HG03108 (cell line): Measurements from ENCODE around the gene CTBP2.

Source experiments
- ATAC-seq: cut with Tn5 transposase; IDR thresholded peaks from one replicate; pipeline ENCODE4 v1.9.1; 2021; ENCODE audit warnings: moderate library complexity; ENCODE audit not compliant: unreplicated experiment

CTBP2 gene

DNA sequence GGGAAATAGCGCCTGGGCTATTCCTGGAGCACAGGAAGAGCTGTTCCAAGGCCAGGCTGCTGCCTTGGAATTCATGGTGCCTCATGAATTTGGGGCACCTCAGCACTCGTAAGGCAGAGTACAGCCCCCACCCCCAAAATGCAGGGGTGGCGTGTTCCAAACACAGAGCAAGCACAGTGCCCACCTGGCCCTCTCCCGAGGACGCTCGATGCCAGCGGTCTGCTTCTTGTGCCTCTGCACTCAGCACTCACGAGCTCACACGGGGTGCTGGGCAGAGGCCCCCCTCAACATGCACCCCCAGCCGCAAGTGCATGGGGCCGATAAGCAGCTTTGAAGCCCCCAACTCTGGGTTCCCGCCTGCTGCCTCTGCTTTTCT, 158.3 kb downstream of the CTBP2 start:
- ATAC-seq: no peak

DNA sequence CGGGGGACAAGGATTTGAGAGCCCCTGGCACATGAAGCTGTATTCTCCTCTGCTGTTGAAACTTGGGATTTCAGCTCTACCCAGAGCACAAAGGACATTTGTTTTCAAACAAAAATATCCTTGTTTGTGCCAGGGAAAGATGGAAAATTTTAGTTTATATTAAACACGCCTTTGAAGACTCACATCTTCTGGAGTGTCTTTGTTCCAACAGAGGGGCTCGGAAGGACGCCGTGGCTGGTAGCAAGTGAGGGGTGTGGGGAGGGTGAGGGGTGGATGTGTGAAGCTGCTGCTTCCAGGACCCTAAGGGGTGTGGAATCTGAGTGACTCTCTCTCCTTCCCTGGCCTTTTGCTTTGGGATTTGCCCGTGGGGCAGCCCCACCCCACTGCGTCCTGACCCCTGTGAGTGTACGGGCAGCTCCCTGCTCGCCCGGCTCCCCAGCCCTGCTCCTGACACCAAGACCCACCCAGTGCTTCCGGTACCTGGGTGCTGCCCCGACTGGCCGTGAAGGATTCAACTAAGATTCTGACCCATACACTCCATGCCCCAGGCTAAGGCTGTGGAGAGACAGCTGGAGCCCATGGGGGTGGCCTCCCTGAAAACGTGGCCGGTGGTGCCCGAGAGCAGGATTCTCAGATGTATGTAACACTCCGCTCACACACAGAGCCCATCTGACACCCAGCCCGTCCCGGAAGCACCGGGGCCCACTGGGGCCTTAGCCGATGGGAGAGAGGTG, 158.9 kb downstream of the CTBP2 start:
- ATAC-seq: no peak

GRCh38 chr10:125000366-125001312, 159.7 kb downstream of the CTBP2 start:
- no peak for ATAC-seq

GRCh38 chr10:124999433-125000365, 160.7 kb downstream of the CTBP2 start:
- ATAC-seq: no peak

DNA sequence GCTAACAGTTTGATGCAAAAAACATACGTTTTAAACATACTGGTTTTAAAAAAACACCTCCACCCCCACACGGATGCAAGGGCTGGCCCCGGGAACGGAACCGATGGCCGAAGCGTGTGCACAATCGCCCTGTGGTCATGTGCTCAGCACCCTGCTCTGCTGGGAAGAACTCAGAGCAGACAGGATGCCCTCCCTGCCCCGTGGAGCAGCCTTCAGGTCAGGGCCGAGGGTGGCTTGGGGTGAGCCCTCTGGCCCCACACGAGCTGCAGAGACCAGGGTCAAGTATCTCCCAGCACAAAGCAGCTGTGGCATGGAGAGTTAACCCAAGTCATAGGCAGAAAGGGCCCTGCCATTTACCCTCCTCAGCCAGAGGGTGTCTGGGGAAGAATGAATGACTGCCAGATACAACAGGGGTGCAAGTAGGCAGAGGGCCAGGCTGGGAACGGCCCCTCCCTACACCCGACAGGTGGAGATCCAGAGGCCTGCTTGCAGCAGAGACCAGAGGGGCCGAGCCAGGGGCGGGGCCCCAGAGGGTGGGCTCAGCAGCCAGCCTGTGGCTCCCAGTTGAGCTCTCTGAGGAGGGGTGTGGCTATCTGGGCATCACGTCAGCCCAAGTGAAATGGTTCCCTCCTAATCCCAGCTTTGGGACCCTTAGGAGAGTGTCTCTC, 161.6 kb downstream of the CTBP2 start:
- no peak for ATAC-seq

- no peak for ATAC-seq
These were observed 162.4 kb downstream of the CTBP2 start for GRCh38 chr10:124997771-124998623.

GRCh38 chr10:124997306-124997705, 163.1 kb downstream of the CTBP2 start:
- ATAC-seq: no peak

DNA sequence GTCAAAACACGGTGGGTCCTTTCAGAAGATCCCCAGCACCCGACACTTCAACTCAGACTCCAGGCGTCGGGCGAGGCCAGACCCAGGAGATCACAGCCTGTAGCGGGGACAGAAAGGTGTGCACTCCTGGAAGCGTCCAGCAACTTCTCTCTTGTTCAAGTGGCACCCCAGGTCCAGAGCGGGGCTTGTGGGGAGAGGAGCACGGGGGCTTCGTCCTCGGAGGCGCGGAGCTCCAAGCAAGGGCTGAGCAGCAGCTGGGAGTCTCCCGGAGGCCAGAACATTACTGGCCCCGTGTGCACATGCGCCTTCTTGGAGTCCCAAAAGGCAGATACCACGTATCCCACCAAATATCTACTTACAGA, 163.5 kb downstream of the CTBP2 start:
- ATAC-seq: no peak

DNA sequence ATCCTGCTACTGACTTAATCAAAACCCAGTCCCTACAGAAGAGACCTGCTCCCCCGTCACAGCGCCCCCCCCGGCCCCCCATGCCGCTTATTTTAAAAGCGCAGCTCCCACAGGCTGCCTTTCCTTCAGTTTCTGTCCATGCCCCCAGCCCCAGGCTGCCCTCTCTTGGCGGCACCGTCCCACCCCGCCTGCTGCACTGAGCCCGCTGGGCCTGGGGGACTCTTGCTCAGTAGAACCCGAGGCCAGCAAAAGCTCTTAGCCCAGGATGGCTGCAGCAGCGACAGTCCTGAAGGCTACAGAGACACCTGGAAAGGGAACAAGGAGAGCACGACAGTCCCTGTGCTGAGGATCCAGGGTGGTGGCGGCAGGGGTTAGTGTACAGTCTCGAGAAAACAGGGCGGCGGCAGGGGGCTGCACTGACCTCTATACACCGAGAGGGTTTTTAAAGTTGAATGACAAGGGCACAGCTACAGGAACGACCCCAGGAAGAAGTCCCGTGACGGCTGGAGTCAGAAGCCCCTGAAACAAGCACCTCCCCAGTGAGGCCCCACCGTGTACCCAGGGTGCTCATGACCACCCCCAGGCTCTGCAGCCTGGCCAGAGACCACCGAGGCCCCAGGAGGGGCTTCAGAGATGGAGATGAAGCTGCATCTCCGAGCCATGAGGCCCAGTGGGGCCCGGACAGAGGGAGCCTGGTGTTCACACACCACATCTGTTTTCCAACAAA, 164.1 kb downstream of the CTBP2 start:
- ATAC-seq: no peak

DNA sequence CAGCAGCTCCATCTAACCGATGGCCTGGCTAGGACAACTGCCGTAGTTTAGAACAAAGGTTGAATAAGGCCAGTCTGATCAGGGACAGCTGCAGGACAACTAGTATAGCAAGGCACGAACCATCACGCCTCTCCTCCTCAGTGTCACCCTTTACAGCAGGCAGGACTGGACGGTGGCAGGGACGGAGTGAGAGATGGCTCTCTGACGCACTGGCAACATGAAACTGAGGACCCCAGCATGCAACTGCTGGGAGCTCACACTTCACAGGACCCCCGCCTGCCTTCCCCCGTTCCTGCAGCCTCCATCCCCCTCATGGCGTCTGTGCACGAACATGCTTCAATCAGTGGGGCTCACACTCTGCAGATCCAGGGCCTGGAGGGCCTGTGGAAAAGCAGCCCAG, 164.8 kb downstream of the CTBP2 start:
- ATAC-seq: no peak

DNA sequence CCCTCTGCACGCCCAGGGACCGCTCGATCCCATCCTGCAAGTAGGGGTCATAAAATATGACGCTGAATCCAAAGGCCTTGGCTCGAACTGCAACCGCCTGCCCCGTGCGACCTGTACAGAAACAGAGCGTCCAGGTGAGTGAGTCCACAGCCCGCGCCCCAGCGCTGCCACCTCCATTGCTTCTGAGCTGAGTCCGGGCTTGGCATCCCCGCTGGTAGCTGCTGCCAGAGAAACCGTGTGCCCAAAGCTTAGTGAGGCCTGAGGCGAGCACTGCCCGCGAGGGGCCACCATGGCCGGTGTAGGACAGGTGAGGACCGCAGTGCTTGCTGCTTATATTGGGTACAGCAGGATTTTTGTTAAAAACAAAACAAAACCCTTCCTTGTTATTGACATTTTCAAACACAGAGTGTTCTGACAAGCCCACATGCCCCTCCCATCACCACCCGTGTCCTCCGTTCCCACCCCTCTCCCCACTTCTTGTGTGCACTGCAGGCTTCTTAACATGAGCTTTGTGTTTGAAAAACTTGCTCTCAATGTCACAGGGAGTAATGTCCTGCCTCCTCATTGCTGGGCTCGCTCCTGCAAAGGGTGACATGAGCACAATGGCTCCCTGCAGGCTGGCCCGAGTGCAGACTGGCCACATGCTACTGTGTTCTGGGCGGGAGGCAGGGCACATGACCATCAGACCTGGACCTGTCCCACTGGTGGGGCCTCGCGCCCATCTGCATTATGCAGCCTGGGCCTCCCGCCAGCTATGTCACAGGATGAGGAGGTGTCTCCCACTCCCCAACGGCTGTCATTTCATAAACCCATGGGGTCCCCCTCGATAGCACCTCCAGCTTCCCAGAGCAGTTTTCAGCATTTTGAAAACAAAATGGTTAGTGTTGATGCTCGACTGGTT, 165.5 kb downstream of the CTBP2 start:
- no peak for ATAC-seq

- no peak for ATAC-seq
These were observed 166.5 kb downstream of the CTBP2 start for GRCh38 chr10:124993736-124994451.

- no peak for ATAC-seq
These were observed 167.0 kb downstream of the CTBP2 start for GRCh38 chr10:124993345-124993708.

DNA sequence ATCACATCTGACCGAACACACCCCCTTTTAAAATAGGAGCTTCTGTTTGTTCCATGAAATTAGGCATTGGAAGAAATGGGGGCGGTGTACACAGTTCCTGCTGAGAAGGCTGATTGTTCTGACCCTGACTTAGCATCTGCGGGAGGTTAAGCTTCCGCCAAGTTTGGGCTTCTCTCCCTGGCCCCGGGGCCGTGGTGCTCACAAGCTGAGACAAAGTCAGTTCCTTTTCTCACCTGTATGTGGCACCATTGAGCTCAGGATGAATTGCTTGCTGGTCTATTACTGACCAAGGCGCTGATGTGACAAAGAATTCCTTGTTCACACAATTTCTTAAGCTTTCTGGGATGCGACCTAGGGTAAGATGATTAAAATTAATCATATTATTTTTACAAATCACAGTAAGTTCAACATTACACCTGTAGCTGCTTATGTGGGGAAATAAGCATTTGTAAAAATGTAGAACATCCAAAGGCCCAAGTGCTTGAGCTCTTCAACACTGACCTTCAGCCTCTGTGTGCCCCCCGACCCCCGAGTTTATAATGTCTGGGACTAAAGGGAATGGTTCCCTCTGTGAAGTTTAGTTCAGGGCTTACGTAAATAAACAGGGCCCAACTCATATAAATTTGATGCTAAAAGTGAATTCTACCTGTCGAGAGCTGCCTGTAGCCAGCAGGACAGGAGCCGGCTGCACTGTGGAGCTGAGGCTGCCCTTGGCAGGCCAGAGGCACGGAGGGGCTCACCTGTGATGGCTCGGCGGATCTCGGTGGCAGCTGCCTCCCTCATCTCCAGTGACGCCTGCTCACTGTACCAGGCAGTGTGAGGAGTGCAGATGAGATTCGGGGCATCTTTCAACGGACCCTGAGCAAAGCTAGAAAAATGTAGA, 167.7 kb downstream of the CTBP2 start:
- no peak for ATAC-seq

- no peak for ATAC-seq
These were observed 168.5 kb downstream of the CTBP2 start for GRCh38 chr10:124991835-124992234.
